ENCODE data around the gene CEP85. TPM values are rescaled to one million over a fixed set of nuclear protein-coding genes. Genes with fewer than 3 reads are reported as not detected.

CEP85 gene
- total and polyA plus RNA-seq, 4 experiments from 2014 or later, result 6.7 to 21.9 (median 14.9) TPM

DNA sequence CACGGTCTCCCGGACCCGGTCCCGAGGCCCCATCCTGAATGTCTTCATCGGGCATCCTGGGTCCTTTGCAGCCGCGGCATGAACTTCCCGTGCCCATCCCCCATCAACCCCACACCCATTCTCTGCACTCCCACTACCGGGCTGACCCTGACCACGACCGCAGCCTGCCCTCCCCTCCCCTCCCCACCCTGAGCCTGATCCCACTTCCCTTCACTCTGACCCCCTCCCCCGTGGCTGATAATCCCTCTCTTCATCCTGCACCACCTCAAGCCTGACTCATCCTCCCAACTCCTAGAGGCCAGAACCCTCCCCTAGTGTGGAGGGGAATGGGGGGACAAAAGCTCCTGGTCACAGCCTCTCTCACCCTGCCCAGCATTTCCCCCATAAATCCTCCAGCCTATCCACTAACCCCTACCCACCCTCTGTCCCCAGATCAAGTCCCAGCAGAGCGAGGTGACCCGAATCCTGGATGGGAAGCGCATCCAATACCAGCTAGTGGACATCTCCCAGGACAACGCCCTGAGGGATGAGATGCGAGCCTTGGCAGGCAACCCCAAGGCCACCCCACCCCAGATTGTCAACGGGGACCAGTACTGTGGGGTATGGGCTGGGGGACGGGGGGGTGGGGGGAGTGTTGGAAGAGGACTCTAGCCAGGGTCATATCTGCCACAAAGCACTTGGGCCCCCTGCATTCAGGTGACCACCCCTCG, 46.5 kb downstream of the CEP85 start:
- Mint-ChIP-seq H3K4me1 (peaks cover 60 to 96% (median 80%) of the 10 kb centered on the region in 4 donors), H3K27me3 (no peaks in the 10 kb centered on the region), H3K36me3 (peaks cover 9 to 48% of the 10 kb centered on the region in 2 donors), H3K4me3 (peak overlapping the region; percentile 85 to 96 (median 90)), H3K27ac (peak overlapping the region; percentile 93 to 98 (median 95)), H3K9me3 (no peaks in the 10 kb centered on the region)
- Histone ChIP-seq H3K9me3 (ENCODE audit: control insufficient read depth in 1 of 2, low read length in 2 of 2) (no peaks in the 10 kb centered on the region), H3K4me3 (ENCODE audit: low read length in 2 of 2) (peak overlapping the region; percentile 50 to 92), H3K4me1 (ENCODE audit: insufficient read depth, low read length) (peaks cover 94% of the 10 kb centered on the region), H3K27me3 (ENCODE audit: insufficient read depth, low read length) (no peaks in the 10 kb centered on the region), H3K27ac (ENCODE audit: low read depth, low read length) (peak overlapping the region; percentile 82), H3K36me3 (ENCODE audit: insufficient read depth, low read length) (peaks cover 12% of the 10 kb centered on the region)
- ChIA-PET CTCF (ENCODE audit: partially characterized antibody) (interaction anchor here (1.2 to 21.6 kb wide), 6 partner anchors 6 to 137 kb away, joined by 4 to 1027 read pairs (median 64); partner anchors contain the start of genes CD52 and UBXN11), POLR2A (ENCODE audit: partially characterized antibody) (interaction anchor here (0.7 to 38.6 kb wide), 16 partner anchors 8 to 191 kb away, joined by 3 to 3358 read pairs (median 8); partner anchors contain the start of genes CD52, CEP85, DHDDS and HMGN2)
- peak in 1 of 5 donors; percentile 6 for DNase-seq
- intact Hi-C loops (cut with micrococcal nuclease), result no loop called here

DNA sequence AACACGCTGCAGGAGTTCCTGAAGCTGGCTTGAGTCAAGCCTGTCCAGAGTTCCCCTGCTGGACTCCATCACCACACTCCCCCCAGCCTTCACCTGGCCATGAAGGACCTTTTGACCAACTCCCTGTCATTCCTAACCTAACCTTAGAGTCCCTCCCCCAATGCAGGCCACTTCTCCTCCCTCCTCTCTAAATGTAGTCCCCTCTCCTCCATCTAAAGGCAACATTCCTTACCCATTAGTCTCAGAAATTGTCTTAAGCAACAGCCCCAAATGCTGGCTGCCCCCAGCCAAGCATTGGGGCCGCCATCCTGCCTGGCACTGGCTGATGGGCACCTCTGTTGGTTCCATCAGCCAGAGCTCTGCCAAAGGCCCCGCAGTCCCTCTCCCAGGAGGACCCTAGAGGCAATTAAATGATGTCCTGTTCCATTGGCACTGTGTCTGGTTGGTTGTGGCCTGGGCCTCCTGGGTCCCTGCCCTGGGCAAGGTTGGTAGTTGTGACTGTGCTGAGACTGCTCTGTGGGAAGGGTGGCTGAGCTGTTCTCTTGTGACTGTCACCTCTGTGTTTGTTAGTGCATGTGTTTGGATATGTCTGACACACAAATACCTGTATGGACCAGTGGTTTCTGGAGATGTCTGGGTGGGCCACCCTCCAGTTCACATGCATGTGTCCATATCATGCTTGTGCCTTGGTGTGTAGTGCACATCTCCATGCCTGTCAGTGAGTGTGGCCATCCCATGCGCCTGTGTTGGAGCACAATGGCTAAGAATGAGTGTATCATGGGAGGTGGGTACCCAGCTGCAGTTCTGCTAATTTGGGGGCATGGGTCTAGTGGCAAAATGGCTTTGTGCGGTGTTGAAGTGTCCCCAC, 47.3 kb downstream of the CEP85 start:
- peaks cover 9 to 43% of the 10 kb centered on the region in 2 donors for H3K36me3 Mint-ChIP-seq
- peak in 1 of 5 donors; percentile 8 for DNase-seq
- peak overlapping the region; percentile 50 to 92 for H3K4me3 ChIP-seq (ENCODE audit: low read length in 2 of 2)
- peaks cover 12% of the 10 kb centered on the region for H3K36me3 ChIP-seq (ENCODE audit: insufficient read depth, low read length)
- intact Hi-C loops (cut with micrococcal nuclease), result no loop called here
- peak overlapping the region; percentile 85 to 96 (median 90) for H3K4me3 Mint-ChIP-seq
- H3K27ac ChIP-seq (ENCODE audit: low read depth, low read length), result peak overlapping the region; percentile 82
- H3K27me3 ChIP-seq (ENCODE audit: insufficient read depth, low read length), result no peaks in the 10 kb centered on the region
- POLR2A ChIA-PET (ENCODE audit: partially characterized antibody), result interaction anchor here (0.7 to 38.6 kb wide), 11 partner anchors 7 to 110 kb away, joined by 3 to 3358 read pairs (median 14); partner anchors contain the start of genes CD52, CEP85, UBXN11 and ZNF683
- H3K4me1 Mint-ChIP-seq, result peaks cover 55 to 96% (median 77%) of the 10 kb centered on the region in 4 donors
- H3K27me3 Mint-ChIP-seq, result no peaks in the 10 kb centered on the region
- H3K9me3 ChIP-seq (ENCODE audit: control insufficient read depth in 1 of 2, low read length in 2 of 2), result no peaks in the 10 kb centered on the region
- peaks cover 94% of the 10 kb centered on the region for H3K4me1 ChIP-seq (ENCODE audit: insufficient read depth, low read length)
- H3K27ac Mint-ChIP-seq, result peak overlapping the region; percentile 94 to 98 (median 95)
- CTCF ChIA-PET (ENCODE audit: partially characterized antibody), result interaction anchor here (1.2 to 21.6 kb wide), 4 partner anchors 34 to 136 kb away, joined by 4 to 1027 read pairs (median 156); partner anchors contain the start of genes CD52 and UBXN11
- H3K9me3 Mint-ChIP-seq, result no peaks in the 10 kb centered on the region

DNA sequence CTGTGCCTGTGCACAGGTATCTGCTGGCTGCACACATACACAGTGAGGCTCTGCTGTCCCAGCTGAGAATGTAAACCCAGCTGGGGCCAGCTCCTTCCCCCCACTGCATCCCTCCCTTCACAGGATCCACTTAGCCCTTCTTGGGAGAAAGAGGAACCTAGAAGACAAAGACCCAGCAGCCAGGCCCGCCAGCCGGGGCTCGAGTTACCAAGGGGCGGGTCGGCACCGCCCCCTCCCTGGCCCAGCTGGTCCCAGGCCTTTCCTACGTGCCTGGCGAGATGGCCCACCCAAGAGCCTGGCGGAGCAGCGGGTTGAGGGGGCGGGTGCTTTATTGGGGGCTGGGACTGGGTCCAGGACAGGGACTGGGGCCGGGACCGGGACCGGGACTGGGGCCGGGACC, 48.0 kb downstream of the CEP85 start:
- H3K27me3 ChIP-seq (ENCODE audit: insufficient read depth, low read length), result no peaks in the 10 kb centered on the region
- H3K27ac Mint-ChIP-seq, result peak overlapping the region; percentile 43 to 99 (median 97)
- CTCF ChIA-PET (ENCODE audit: partially characterized antibody), result interaction anchor here (2.0 to 21.6 kb wide), 3 partner anchors 33 to 135 kb away, joined by 5 to 1027 read pairs (median 307); partner anchors contain the start of genes CD52 and UBXN11
- intact Hi-C loops (cut with micrococcal nuclease), result no loop called here
- H3K36me3 ChIP-seq (ENCODE audit: insufficient read depth, low read length), result peaks cover 12% of the 10 kb centered on the region
- POLR2A ChIA-PET (ENCODE audit: partially characterized antibody), result interaction anchor here (1.0 to 38.6 kb wide), 8 partner anchors 6 to 150 kb away, joined by 4 to 3358 read pairs (median 25); partner anchors contain the start of genes CD52, CEP85, DHDDS and UBXN11
- no peaks in the 10 kb centered on the region for H3K27me3 Mint-ChIP-seq
- H3K36me3 Mint-ChIP-seq, result peaks cover 9 to 42% of the 10 kb centered on the region in 2 donors
- peak overlapping the region; percentile 50 to 92 for H3K4me3 ChIP-seq (ENCODE audit: low read length in 2 of 2)
- peaks cover 94% of the 10 kb centered on the region for H3K4me1 ChIP-seq (ENCODE audit: insufficient read depth, low read length)
- H3K9me3 ChIP-seq (ENCODE audit: control insufficient read depth in 1 of 2, low read length in 2 of 2), result no peaks in the 10 kb centered on the region
- peak overlapping the region; percentile 91 for H3K27ac ChIP-seq (ENCODE audit: low read depth, low read length)
- DNase-seq, result no peak
- peaks cover 52 to 96% (median 76%) of the 10 kb centered on the region in 4 donors for H3K4me1 Mint-ChIP-seq
- H3K4me3 Mint-ChIP-seq, result peak overlapping the region; percentile 86 to 96 (median 92)
- H3K9me3 Mint-ChIP-seq, result no peaks in the 10 kb centered on the region

DNA sequence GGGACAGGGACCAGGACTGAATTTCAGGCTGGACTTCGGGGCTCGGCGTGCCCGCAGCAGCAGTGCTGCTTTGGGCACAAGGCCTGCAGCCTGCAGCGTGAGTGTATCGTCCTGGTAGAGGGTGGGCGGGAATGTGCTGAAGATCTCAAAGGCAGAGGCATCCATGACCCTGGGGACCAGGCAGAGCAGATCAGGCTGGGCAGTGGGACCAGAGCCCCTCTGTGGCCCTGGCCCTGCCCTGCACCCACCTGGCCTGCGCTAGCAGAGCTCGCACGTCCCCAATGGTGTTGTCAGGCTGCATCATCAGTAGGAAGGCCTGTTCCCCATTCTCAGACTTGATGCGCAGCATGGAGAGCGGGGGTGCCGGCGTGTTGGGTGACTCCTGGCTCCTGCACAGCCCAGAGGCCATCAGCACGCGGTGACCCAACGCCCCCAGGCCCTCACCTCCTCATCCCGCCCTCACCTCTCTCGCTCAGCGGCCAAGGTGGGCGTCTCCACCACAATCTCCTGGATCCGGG, 48.5 kb downstream of the CEP85 start:
- peak overlapping the region; percentile 94 to 100 (median 99) for H3K27ac Mint-ChIP-seq
- peak overlapping the region in 7 of 8 donors; percentile 74 to 94 (median 90) for H3K4me3 Mint-ChIP-seq
- H3K27ac ChIP-seq (ENCODE audit: low read depth, low read length), result peak overlapping the region; percentile 91
- no peak overlapping the region for H3K4me3 ChIP-seq (ENCODE audit: low read length in 2 of 2)
- no peaks in the 10 kb centered on the region for H3K9me3 ChIP-seq (ENCODE audit: control insufficient read depth in 1 of 2, low read length in 2 of 2)
- no peaks in the 10 kb centered on the region for H3K27me3 ChIP-seq (ENCODE audit: insufficient read depth, low read length)
- ChIA-PET CTCF (ENCODE audit: partially characterized antibody) (interaction anchor here (2.0 to 21.6 kb wide), 3 partner anchors 33 to 135 kb away, joined by 5 to 1027 read pairs (median 307); partner anchors contain the start of genes CD52 and UBXN11), POLR2A (ENCODE audit: partially characterized antibody) (interaction anchor here (1.0 to 38.6 kb wide), 6 partner anchors 6 to 149 kb away, joined by 4 to 3358 read pairs (median 99); partner anchors contain the start of genes CD52, DHDDS and UBXN11)
- intact Hi-C loops (cut with micrococcal nuclease), result no loop called here
- peaks cover 56 to 96% (median 77%) of the 10 kb centered on the region in 4 donors for H3K4me1 Mint-ChIP-seq
- H3K9me3 Mint-ChIP-seq, result no peaks in the 10 kb centered on the region
- H3K36me3 Mint-ChIP-seq, result peaks cover 9 to 42% of the 10 kb centered on the region in 2 donors
- DNase-seq, result peak in 1 of 5 donors; percentile 10
- peaks cover 94% of the 10 kb centered on the region for H3K4me1 ChIP-seq (ENCODE audit: insufficient read depth, low read length)
- H3K27me3 Mint-ChIP-seq, result no peaks in the 10 kb centered on the region
- peaks cover 12% of the 10 kb centered on the region for H3K36me3 ChIP-seq (ENCODE audit: insufficient read depth, low read length)

DNA sequence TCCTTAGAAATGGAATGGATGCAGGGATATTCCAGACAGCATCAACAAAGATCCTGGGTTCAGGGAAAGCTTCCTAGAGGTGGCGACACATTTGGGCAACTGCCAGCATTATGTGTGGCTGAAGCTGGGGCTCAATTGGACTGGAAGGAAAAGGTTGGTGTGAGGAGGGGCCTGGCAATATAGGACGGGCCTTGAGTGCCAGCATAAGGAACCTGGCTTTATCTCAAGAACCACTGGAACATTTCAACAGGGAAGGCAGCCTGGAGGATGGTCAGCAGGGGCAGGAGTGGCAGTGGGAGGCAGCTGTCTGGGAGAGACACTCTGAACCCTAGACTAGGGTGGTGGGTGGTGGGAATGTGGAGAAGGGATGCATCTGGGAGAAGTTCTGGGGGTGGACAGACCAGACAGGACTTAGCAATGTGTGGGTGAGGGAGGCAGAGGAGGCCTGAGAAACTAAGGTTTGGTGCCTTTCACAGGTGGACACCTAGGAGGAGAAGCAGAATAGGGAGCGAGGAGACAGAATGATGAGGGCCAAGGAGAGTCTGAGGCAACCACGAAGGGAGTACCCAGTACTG, 49.4 kb downstream of the CEP85 start:
- H3K27ac ChIP-seq (ENCODE audit: low read depth, low read length), result peak overlapping the region; percentile 91
- Mint-ChIP-seq H3K9me3 (no peaks in the 10 kb centered on the region), H3K27ac (peak overlapping the region; percentile 94 to 100 (median 99)), H3K27me3 (no peaks in the 10 kb centered on the region), H3K4me3 (peak overlapping the region; percentile 74 to 94 (median 89)), H3K36me3 (peaks cover 9 to 40% of the 10 kb centered on the region in 2 donors), H3K4me1 (peaks cover 58 to 96% (median 78%) of the 10 kb centered on the region in 4 donors)
- H3K4me3 ChIP-seq (ENCODE audit: low read length in 2 of 2), result no peak overlapping the region
- H3K27me3 ChIP-seq (ENCODE audit: insufficient read depth, low read length), result no peaks in the 10 kb centered on the region
- H3K4me1 ChIP-seq (ENCODE audit: insufficient read depth, low read length), result peaks cover 94% of the 10 kb centered on the region
- no peaks in the 10 kb centered on the region for H3K9me3 ChIP-seq (ENCODE audit: control insufficient read depth in 1 of 2, low read length in 2 of 2)
- peaks cover 12% of the 10 kb centered on the region for H3K36me3 ChIP-seq (ENCODE audit: insufficient read depth, low read length)
- POLR2A ChIA-PET (ENCODE audit: partially characterized antibody), result interaction anchor here (1.2 to 38.6 kb wide), 7 partner anchors 5 to 504 kb away, joined by 4 to 3358 read pairs (median 29); partner anchors contain the start of genes CD52, CEP85, DHDDS and PIGV
- CTCF ChIA-PET (ENCODE audit: partially characterized antibody), result interaction anchor here (3.1 to 21.6 kb wide), 5 partner anchors 7 to 114 kb away, joined by 10 to 1027 read pairs (median 124); partner anchors contain the start of genes CD52, SH3BGRL3 and UBXN11
- intact Hi-C loops (cut with micrococcal nuclease), result no loop called here
- DNase-seq, result no peak
